ENCODE data around the gene PHF21A.

GRCh38 chr11:46051102-46051501, 70.2 kb downstream of the PHF21A start:
- TF ChIP-seq, protein P1, sequence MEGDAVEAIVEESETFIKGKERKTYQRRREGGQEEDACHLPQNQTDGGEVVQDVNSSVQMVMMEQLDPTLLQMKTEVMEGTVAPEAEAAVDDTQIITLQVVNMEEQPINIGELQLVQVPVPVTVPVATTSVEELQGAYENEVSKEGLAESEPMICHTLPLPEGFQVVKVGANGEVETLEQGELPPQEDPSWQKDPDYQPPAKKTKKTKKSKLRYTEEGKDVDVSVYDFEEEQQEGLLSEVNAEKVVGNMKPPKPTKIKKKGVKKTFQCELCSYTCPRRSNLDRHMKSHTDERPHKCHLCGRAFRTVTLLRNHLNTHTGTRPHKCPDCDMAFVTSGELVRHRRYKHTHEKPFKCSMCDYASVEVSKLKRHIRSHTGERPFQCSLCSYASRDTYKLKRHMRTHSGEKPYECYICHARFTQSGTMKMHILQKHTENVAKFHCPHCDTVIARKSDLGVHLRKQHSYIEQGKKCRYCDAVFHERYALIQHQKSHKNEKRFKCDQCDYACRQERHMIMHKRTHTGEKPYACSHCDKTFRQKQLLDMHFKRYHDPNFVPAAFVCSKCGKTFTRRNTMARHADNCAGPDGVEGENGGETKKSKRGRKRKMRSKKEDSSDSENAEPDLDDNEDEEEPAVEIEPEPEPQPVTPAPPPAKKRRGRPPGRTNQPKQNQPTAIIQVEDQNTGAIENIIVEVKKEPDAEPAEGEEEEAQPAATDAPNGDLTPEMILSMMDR (IDR thresholded peaks at IDR 0.05; ENCODE audit: extremely low read depth in 1 of 2, insufficient read depth in 1 of 2, low read depth in 1 of 2, low read length in 2 of 2) = no peak
- TF ChIP-seq POLR2AphosphoS5 (IDR thresholded peaks at IDR 0.05; ENCODE audit: insufficient read depth, low read depth, low read length) (no peak), JUN (IDR thresholded peaks at IDR 0.05; ENCODE audit: borderline replicate concordance, insufficient read depth, insufficient read length, low read depth) (no peak), POLR2A (IDR thresholded peaks at IDR 0.05; ENCODE audit: low read depth, low read length) (no peak)

All from endothelial cell of umbilical vein (primary cell).